Osteoblast (primary cell): ENCODE data around the gene PLXNB1. TPM values are rescaled to one million over a fixed set of nuclear protein-coding genes. Genes with fewer than 3 reads are reported as not detected.

Source experiments
- DNase-seq: peaks from one replicate; pipeline ENCODE4 v3.0.0; 2011; ENCODE audit warnings: low spot score, mixed read lengths; ENCODE audit not compliant: insufficient read length; ENCODE audit errors: missing footprints
- H2AFZ ChIP-seq: 2 replicates; pipeline ENCODE4 v1.6.0; 2011; ENCODE audit warnings: mild to moderate bottlenecking, low read length
- H3K27ac ChIP-seq: 2 replicates; pipeline ENCODE4 v1.5.1; 2011; ENCODE audit warnings: mild to moderate bottlenecking, low read depth, low read length, moderate library complexity
- H3K27me3 ChIP-seq: 2 replicates; pipeline ENCODE4 v1.6.0; 2012; ENCODE audit warnings: mild to moderate bottlenecking, control low read depth, inconsistent platforms, low read length, moderate library complexity; ENCODE audit not compliant: insufficient read depth
- H3K36me3 ChIP-seq: 2 replicates; pipeline ENCODE4 v1.5.1; 2011; ENCODE audit warnings: mild to moderate bottlenecking, low read length, control low read depth, moderate library complexity; ENCODE audit not compliant: insufficient read depth
- H3K4me1 ChIP-seq: 2 replicates; pipeline ENCODE4 v1.5.1; 2011; ENCODE audit warnings: mild to moderate bottlenecking, low read length, control low read depth, moderate library complexity; ENCODE audit not compliant: insufficient read depth
- H3K4me2 ChIP-seq: 2 replicates; pipeline ENCODE4 v1.6.0; 2011; ENCODE audit warnings: mild to moderate bottlenecking, low read length; ENCODE audit not compliant: insufficient read depth
- H3K4me3 ChIP-seq: fragments of 200-600 bp; sonication (generic); 3 replicates; pipeline ENCODE4 v1.5.1; 2012; ENCODE audit warnings: mild to moderate bottlenecking, low read length, inconsistent platforms; ENCODE audit not compliant: insufficient read depth
- H3K79me2 ChIP-seq: 2 replicates; pipeline ENCODE4 v1.6.0; 2012; ENCODE audit warnings: mild to moderate bottlenecking, low read length, control low read depth, inconsistent platforms; ENCODE audit not compliant: insufficient read depth
- H3K9me3 ChIP-seq: 2 replicates; pipeline ENCODE4 v1.5.1; 2011; ENCODE audit warnings: low read depth, low read length, control low read depth
- H4K20me1 ChIP-seq: 2 replicates; pipeline ENCODE4 v1.6.0; 2012; ENCODE audit warnings: mild to moderate bottlenecking, low read length, control low read depth; ENCODE audit not compliant: insufficient read depth
- total RNA-seq: library from RNA; depleted of rRNA; stranded (reverse); fragments of >200 nt; gene quantifications from 2 replicates; pipeline ENCODE4 v1.2.3, GENCODE V29; 2012
- TF ChIP-seq, protein P1 (sequence below): IDR thresholded peaks from 2 replicates; pipeline ENCODE4 v1.5.1; 2011; ENCODE audit warnings: mild to moderate bottlenecking, low read depth, low read length, moderate library complexity; ENCODE audit errors: extremely low read depth

PLXNB1 gene
- total RNA-seq, 1 donor, result 33.7 TPM

DNA sequence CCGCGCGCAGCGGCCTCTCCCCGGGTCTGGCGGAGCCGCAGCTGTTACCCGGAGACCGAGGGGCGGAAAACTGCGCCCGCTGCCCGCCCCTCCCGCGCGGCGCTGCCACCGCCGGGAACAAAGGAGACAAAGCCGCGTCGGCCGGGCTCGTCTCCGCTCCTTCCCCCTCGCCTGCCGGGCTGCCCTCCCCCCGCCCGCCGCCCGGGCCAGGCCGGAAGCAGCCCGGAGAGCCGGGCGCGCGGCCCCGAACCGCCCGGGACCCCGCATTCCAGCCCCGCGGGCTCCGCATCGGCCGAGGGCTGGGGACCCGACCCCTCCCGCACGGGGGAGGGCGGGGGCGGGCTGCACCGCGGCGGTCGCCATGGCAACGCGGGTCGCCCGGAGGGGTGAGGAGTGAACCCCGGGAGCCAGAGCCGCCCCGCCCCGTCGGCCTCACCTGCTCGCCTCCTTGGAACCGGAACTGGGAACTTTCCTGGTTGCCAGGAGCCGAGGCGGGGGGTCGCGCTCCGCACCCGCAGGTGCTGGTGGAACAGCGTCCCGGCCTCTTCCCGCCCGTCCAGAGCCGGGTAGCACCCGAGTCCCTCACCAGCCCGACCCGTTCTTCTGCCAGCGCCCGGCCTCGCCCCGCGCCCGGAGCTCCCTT lies 448 bp downstream of the PLXNB1 start:
- peaks cover 24% of the 10 kb centered on the region for H3K4me1 ChIP-seq
- DNase-seq, result peak; percentile 95

DNA sequence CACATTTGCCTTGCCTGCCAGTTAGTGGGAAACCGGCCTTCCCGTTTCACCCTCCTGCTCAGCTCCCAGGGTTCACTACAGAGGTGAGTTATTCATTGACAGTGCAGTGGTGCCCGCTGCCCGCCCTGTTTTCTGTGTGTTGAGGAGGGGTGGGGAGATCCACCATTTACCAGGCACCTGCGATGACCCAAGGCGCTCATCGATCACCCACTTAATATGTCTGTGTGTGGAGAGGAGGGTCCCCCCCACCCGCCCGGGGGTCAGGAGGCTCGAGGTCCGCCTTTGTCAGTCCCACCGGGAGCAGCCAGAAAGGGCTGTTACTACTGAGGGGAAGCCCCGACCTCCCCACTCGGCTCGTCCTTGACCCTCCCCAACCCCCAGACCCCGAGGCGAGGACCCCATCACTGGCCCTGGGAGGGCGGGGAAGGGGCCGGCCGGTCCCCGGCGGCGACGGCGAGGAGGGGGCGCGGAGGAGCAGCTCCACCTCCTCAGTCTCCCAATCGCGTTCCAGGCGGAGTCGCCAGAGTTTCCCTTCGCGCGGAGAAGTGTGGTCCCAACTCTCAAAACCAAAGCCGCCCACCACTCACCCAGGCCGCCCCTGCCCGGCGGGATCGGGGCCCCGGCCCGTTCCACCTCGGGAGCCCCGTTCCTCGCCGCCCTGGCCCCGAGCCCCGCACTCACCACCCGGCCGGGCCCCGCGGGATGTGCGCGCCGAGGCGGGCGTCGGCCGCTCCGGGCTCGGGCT lies 1.1 kb downstream of the PLXNB1 start:
- peak overlapping the region; percentile 75 for H3K4me3 ChIP-seq
- DNase-seq, result peak; percentile 93
- peaks cover 12% of the 10 kb centered on the region for H3K27me3 ChIP-seq
- peaks cover 16% of the 10 kb centered on the region for H3K36me3 ChIP-seq
- no peaks in the 10 kb centered on the region for H3K79me2 ChIP-seq
- no peaks in the 10 kb centered on the region for H3K9me3 ChIP-seq
- H3K4me1 ChIP-seq, result peaks cover 20% of the 10 kb centered on the region
- H3K4me2 ChIP-seq, result peak overlapping the region; percentile 88
- no peak overlapping the region for H3K27ac ChIP-seq
- no peak overlapping the region for H2AFZ ChIP-seq
- TF ChIP-seq, protein P1, sequence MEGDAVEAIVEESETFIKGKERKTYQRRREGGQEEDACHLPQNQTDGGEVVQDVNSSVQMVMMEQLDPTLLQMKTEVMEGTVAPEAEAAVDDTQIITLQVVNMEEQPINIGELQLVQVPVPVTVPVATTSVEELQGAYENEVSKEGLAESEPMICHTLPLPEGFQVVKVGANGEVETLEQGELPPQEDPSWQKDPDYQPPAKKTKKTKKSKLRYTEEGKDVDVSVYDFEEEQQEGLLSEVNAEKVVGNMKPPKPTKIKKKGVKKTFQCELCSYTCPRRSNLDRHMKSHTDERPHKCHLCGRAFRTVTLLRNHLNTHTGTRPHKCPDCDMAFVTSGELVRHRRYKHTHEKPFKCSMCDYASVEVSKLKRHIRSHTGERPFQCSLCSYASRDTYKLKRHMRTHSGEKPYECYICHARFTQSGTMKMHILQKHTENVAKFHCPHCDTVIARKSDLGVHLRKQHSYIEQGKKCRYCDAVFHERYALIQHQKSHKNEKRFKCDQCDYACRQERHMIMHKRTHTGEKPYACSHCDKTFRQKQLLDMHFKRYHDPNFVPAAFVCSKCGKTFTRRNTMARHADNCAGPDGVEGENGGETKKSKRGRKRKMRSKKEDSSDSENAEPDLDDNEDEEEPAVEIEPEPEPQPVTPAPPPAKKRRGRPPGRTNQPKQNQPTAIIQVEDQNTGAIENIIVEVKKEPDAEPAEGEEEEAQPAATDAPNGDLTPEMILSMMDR, result no peak
- H4K20me1 ChIP-seq, result peaks cover 12% of the 10 kb centered on the region

More for the DNA sequence above, 448 bp downstream of the PLXNB1 start:
- Histone ChIP-seq H3K27ac (no peak overlapping the region), H2AFZ (peak overlapping the region; percentile 62), H3K79me2 (no peaks in the 10 kb centered on the region), H3K36me3 (peaks cover 19% of the 10 kb centered on the region), H3K27me3 (peaks cover 12% of the 10 kb centered on the region), H3K9me3 (no peaks in the 10 kb centered on the region), H3K4me3 (peak overlapping the region; percentile 75), H3K4me2 (peak overlapping the region; percentile 88), H4K20me1 (peaks cover 12% of the 10 kb centered on the region)
- TF ChIP-seq, protein P1, result no peak

DNA sequence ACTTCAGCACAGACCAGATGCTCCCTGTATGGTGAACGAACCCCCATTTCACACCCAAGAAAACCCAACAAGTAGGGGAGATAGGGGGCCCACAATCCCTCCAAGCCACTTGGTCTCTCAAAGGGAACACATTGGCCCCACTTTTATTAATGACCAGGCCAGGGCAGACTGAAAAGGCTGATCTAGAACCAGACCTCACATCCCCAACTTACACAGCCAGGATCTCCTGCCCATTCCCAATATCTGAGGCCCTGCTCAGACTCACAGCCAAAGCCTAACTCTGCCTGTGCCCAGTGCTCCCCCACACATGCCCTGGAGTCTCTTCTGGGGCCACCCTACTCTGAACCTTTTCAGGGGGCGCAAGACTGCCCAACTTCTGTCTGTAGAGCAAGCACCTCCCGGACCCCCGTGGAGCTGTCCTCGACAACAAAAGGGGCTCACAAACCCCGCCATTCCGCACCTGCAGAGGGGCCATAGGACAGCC lies 1.8 kb downstream of the PLXNB1 start:
- Histone ChIP-seq H2AFZ (no peak overlapping the region), H4K20me1 (peaks cover 15% of the 10 kb centered on the region), H3K27me3 (peaks cover 12% of the 10 kb centered on the region), H3K36me3 (peaks cover 12% of the 10 kb centered on the region), H3K9me3 (no peaks in the 10 kb centered on the region), H3K27ac (no peak overlapping the region), H3K4me1 (peaks cover 14% of the 10 kb centered on the region), H3K79me2 (no peaks in the 10 kb centered on the region), H3K4me2 (peak overlapping the region; percentile 88), H3K4me3 (peak overlapping the region; percentile 75)
- DNase-seq, result peak; percentile 90
- TF ChIP-seq, protein P1, result no peak

DNA sequence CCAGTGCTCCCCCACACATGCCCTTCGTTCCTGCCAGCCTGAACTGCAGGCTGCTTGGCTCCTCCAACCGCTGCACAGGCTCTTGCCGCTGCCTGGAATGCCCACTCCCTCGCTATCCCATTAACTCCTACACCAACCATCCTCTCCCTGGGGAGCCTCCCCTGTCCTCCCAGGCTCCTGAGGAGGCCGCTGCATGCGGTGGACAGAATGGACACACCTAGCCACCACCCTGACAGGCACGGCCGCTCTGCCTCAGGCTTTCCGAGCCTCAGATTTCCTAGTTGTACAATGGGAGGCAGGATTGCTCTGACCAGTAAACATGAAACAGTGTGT lies 2.3 kb downstream of the PLXNB1 start:
- peak; percentile 54 for DNase-seq

More for the DNA sequence above, 2.3 kb downstream of the PLXNB1 start:
- H3K4me2 ChIP-seq, result peak overlapping the region; percentile 88
- H3K36me3 ChIP-seq, result peaks cover 8% of the 10 kb centered on the region
- H4K20me1 ChIP-seq, result peaks cover 16% of the 10 kb centered on the region
- H3K27me3 ChIP-seq, result peaks cover 12% of the 10 kb centered on the region
- H2AFZ ChIP-seq, result no peak overlapping the region
- H3K27ac ChIP-seq, result no peak overlapping the region
- no peaks in the 10 kb centered on the region for H3K79me2 ChIP-seq
- H3K4me1 ChIP-seq, result peaks cover 13% of the 10 kb centered on the region
- H3K4me3 ChIP-seq, result peak overlapping the region; percentile 28
- TF ChIP-seq, protein P1, result no peak
- H3K9me3 ChIP-seq, result no peaks in the 10 kb centered on the region
